ENCODE results near the gene FGF8.
A peak's percentile ranks its signal among the peaks of the same experiment; 100 is the strongest.

FGF8 gene

DNA sequence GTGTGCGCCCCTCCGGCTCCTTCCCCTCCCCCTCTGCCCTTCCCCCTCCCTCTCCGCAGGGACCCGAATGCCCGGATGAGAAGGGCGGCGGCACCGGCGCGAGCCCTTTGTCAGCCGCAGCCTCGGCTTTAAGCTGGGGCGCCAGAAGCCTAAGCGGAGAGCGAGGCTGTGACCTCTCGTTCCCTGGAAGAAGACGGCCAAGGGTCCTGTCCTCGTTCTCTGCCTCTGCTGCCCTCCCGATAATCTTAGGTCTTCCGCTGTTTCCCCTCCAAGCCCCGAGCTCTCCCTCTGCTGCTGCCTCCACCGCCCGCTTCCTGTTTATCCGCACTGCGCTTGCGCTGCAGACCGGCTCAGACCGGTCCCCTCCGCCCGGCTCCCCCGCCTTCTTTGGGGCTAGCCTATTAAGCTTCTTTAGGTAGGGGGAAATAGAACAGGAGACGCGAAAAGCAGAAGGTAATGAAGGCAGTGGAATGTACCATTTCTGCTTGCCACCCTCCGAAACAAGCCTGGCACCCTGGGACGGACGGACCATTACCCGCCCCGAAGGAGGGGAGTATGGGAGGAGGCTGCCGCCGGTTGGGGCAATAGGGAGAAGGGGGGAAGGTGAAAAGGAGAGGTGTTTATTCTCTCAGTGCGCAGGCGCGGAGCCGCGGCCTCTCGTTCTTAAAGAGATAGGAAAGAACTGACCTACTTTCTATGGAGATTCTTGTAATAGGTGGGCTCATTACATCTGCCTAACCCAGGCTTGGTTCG, 42.4 kb upstream of the FGF8 start, which contains the start of gene OGA:
OGA (minus strand) TSS at position 326 of the 753 bp plus-strand sequence. CDS start 422 bp downstream, outside the sequence.
- H3K36me3 ChIP-seq (ENCODE audit: control insufficient read depth in 1 of 2, insufficient read depth in 2 of 2, low read depth in 1 of 2, low read length in 2 of 2) = peaks cover 0 to under 1% of the 10 kb centered on the region in 2 experiments
- H3K18ac ChIP-seq (ENCODE audit: low read depth in 1 of 2, low read length in 2 of 2) = peak within 1 kb of the TSS; percentile 94 to 95
- peak within 1 kb of the TSS; percentile 97 for H2BK120ac ChIP-seq (ENCODE audit: low read depth, low read length)
- H2BK15ac ChIP-seq (ENCODE audit: low read depth, poor library complexity, severe bottlenecking) = peak within 1 kb of the TSS; percentile 62
- H3K4ac ChIP-seq (ENCODE audit: low read depth in 1 of 2, low read length in 2 of 2) = peak within 1 kb of the TSS; percentile 96 to 99
- peak within 1 kb of the TSS; percentile 1 to 46 for H3K23ac ChIP-seq (ENCODE audit: low read length in 2 of 2)
- DNase-seq = peak; percentile 100
- H3K14ac ChIP-seq (ENCODE audit: low read length in 2 of 2) = peak within 1 kb of the TSS; percentile 51 to 99
- H4K8ac ChIP-seq (ENCODE audit: low read length) = peak within 1 kb of the TSS; percentile 45
- peak within 1 kb of the TSS; percentile 89 for H4K91ac ChIP-seq (ENCODE audit: low read length)
- peak within 1 kb of the TSS; percentile 31 for H2AK5ac ChIP-seq (ENCODE audit: low read length, severe bottlenecking)
- H3K4me2 ChIP-seq (ENCODE audit: low read length, poor library complexity, severe bottlenecking) = peak within 1 kb of the TSS; percentile 84
- peaks cover 11% of the 10 kb centered on the region for H3K4me1 ChIP-seq (ENCODE audit: control insufficient read depth, insufficient read depth, low read depth, low read length)
- H2BK12ac ChIP-seq (ENCODE audit: low read length in 2 of 2) = peak within 1 kb of the TSS in 1 of 2 experiments; percentile 54
- peak within 1 kb of the TSS; percentile 100 for H3K9ac ChIP-seq (ENCODE audit: low read length)
- peak within 1 kb of the TSS; percentile 57 for H2BK5ac ChIP-seq (ENCODE audit: low read depth, low read length, poor library complexity, severe bottlenecking)
- peaks cover 9% of the 10 kb centered on the region for H3K79me1 ChIP-seq (replicated peaks; ENCODE audit: low read length, poor library complexity, severe bottlenecking)
- peak within 1 kb of the TSS; percentile 90 for H2AFZ ChIP-seq (ENCODE audit: low read depth, low read length)
- WGBS = under 1% methylated on average over 43 of the region's 47 CpGs
- H3K27ac ChIP-seq (ENCODE audit: low read length, poor library complexity, severe bottlenecking) = peak within 1 kb of the TSS; percentile 95
- H3K4me3 ChIP-seq (ENCODE audit: insufficient read depth in 1 of 2, low read depth in 1 of 2, low read length in 2 of 2) = peak within 1 kb of the TSS; percentile 93 to 96
- no peaks in the 10 kb centered on the region for H3K9me3 ChIP-seq (ENCODE audit: control insufficient read depth, low read length)
- H3K27me3 ChIP-seq (ENCODE audit: control insufficient read depth in 1 of 2, insufficient read depth in 1 of 2, low read length in 2 of 2) = no peaks in the 10 kb centered on the region

DNA sequence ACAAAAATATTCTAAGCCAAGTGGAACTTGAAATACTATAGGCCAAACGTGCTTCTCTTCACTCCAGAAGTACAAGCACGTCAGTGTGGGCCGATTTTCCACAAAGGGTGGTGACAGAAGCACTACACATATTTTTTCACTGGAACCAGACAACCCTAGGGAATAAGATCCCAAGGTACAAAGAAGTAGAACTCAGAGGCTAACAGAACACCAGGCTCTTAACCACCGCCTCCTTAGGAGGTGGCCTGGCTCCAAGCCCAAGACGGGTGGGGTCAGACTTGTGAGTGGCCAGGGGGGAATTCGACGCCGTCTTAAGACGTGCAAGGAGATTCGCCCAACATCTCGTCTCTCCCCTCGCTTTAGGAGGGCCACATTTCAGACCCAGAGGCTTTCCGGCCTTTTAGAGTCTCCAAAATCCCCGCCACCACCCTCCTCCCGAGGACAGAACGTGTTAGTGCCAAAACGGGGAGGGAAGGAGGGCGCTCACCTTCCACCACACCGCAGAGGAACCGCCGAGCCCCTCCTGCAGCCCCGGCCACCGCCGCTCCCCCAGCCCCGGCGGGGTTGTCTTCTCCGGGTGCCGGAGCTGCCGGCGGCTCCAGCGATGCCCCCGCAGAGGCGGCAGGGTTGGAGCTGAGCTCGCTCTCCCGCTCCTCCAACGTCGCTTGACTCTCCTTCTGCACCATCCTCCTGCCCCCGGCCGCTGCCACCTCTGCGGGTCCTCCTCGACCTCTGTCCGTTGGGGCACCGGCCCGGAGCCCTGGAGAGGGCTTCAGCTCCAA, 41.6 kb upstream of the FGF8 start:
- under 1% methylated on average over 43 of the region's 44 CpGs for WGBS
- peak overlapping the region; percentile 31 for H2AK5ac ChIP-seq (ENCODE audit: low read length, severe bottlenecking)
- H3K9me3 ChIP-seq (ENCODE audit: control insufficient read depth, low read length) = no peaks in the 10 kb centered on the region
- peak overlapping the region; percentile 45 for H4K8ac ChIP-seq (ENCODE audit: low read length)
- peak overlapping the region; percentile 100 for H3K9ac ChIP-seq (ENCODE audit: low read length)
- H3K23ac ChIP-seq (ENCODE audit: low read length in 2 of 2) = peak overlapping the region; percentile 1 to 46
- peak overlapping the region; percentile 84 for H3K4me2 ChIP-seq (ENCODE audit: low read length, poor library complexity, severe bottlenecking)
- H3K14ac ChIP-seq (ENCODE audit: low read length in 2 of 2) = peak overlapping the region; percentile 63 to 78
- H3K27ac ChIP-seq (ENCODE audit: low read length, poor library complexity, severe bottlenecking) = peak overlapping the region; percentile 95
- no peaks in the 10 kb centered on the region for H3K27me3 ChIP-seq (ENCODE audit: control insufficient read depth in 1 of 2, insufficient read depth in 1 of 2, low read length in 2 of 2)
- H3K18ac ChIP-seq (ENCODE audit: low read depth in 1 of 2, low read length in 2 of 2) = peak overlapping the region; percentile 94 to 95
- peaks cover 9% of the 10 kb centered on the region for H3K79me1 ChIP-seq (replicated peaks; ENCODE audit: low read length, poor library complexity, severe bottlenecking)
- peak overlapping the region; percentile 97 for H2BK120ac ChIP-seq (ENCODE audit: low read depth, low read length)
- H3K4me1 ChIP-seq (ENCODE audit: control insufficient read depth, insufficient read depth, low read depth, low read length) = peaks cover 11% of the 10 kb centered on the region
- H2BK15ac ChIP-seq (ENCODE audit: low read depth, poor library complexity, severe bottlenecking) = peak overlapping the region; percentile 62
- H3K4me3 ChIP-seq (ENCODE audit: insufficient read depth in 1 of 2, low read depth in 1 of 2, low read length in 2 of 2) = peak overlapping the region; percentile 93 to 96
- H3K36me3 ChIP-seq (ENCODE audit: control insufficient read depth in 1 of 2, insufficient read depth in 2 of 2, low read depth in 1 of 2, low read length in 2 of 2) = peaks cover 2 to 8% of the 10 kb centered on the region in 2 experiments
- H2AFZ ChIP-seq (ENCODE audit: low read depth, low read length) = no peak overlapping the region
- DNase-seq = peak; percentile 91
- H2BK5ac ChIP-seq (ENCODE audit: low read depth, low read length, poor library complexity, severe bottlenecking) = peak overlapping the region; percentile 57
- peak overlapping the region; percentile 96 to 99 for H3K4ac ChIP-seq (ENCODE audit: low read depth in 1 of 2, low read length in 2 of 2)
- no peak overlapping the region for H2BK12ac ChIP-seq (ENCODE audit: low read length in 2 of 2)
- peak overlapping the region; percentile 89 for H4K91ac ChIP-seq (ENCODE audit: low read length)

DNA sequence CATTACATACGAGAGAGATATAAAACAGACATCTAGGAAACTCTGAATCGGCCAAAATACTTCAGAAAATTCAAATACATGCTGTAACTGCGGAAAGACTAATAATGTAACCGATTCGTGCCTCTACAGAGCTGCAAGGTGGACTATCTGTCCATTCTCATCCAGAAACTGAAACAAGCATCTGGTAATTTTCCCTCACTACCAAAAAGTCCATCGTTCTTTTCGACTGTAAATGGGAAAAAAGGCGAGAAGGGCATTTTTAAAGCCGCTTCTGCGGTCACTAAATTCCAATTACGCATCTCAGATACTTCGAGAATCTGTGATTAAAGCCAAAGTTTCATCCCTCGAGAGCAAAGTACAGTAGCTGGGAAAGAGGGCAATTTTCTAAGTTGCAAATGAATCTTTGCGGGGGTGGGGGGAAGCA, 41.0 kb upstream of the FGF8 start:
- 2% methylated on average over 11 of the region's 14 CpGs for WGBS
- Histone ChIP-seq H3K36me3 (ENCODE audit: control insufficient read depth in 1 of 2, insufficient read depth in 2 of 2, low read depth in 1 of 2, low read length in 2 of 2) (peaks cover 6 to 14% of the 10 kb centered on the region in 2 experiments), H2AK5ac (ENCODE audit: low read length, severe bottlenecking) (no peak overlapping the region), H3K9ac (ENCODE audit: low read length) (peak overlapping the region; percentile 100), H3K14ac (ENCODE audit: low read length in 2 of 2) (peak overlapping the region in 1 of 2 experiments; percentile 63), H3K27me3 (ENCODE audit: control insufficient read depth in 1 of 2, insufficient read depth in 1 of 2, low read length in 2 of 2) (no peaks in the 10 kb centered on the region), H3K79me1 (replicated peaks; ENCODE audit: low read length, poor library complexity, severe bottlenecking) (peaks cover 9% of the 10 kb centered on the region), H3K27ac (ENCODE audit: low read length, poor library complexity, severe bottlenecking) (peak overlapping the region; percentile 56), H2BK5ac (ENCODE audit: low read depth, low read length, poor library complexity, severe bottlenecking) (no peak overlapping the region), H3K4me3 (ENCODE audit: insufficient read depth in 1 of 2, low read depth in 1 of 2, low read length in 2 of 2) (peak overlapping the region; percentile 14 to 96), H2BK120ac (ENCODE audit: low read depth, low read length) (no peak overlapping the region), H4K8ac (ENCODE audit: low read length) (no peak overlapping the region), H3K9me3 (ENCODE audit: control insufficient read depth, low read length) (no peaks in the 10 kb centered on the region), H3K4ac (ENCODE audit: low read depth in 1 of 2, low read length in 2 of 2) (no peak overlapping the region), H3K23ac (ENCODE audit: low read length in 2 of 2) (no peak overlapping the region), H4K91ac (ENCODE audit: low read length) (no peak overlapping the region), H2BK15ac (ENCODE audit: low read depth, poor library complexity, severe bottlenecking) (no peak overlapping the region), H2BK12ac (ENCODE audit: low read length in 2 of 2) (no peak overlapping the region), H2AFZ (ENCODE audit: low read depth, low read length) (no peak overlapping the region), H3K4me2 (ENCODE audit: low read length, poor library complexity, severe bottlenecking) (peak overlapping the region; percentile 84), H3K4me1 (ENCODE audit: control insufficient read depth, insufficient read depth, low read depth, low read length) (peaks cover 13% of the 10 kb centered on the region), H3K18ac (ENCODE audit: low read depth in 1 of 2, low read length in 2 of 2) (no peak overlapping the region)
- DNase-seq = peak; percentile 15

DNA sequence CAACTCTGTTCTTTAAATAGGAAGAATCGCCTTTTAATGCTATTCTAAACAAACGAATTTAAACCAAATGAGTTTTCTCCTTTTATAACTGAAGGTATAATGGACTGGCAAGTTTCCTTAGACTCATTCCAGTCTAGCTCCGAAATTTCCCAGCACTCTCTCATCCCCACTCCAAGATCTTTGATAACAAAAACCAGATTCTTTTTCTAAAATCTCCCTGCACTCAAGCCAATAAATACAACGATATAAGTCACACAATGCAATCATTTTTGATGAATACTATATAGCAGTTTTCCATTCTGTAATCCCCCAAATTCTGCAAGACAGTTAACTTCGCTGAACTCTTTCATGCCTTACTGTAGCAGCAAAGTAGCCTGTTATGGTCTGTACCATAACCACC, 40.5 kb upstream of the FGF8 start:
- H2AK5ac ChIP-seq (ENCODE audit: low read length, severe bottlenecking) = no peak overlapping the region
- H2BK12ac ChIP-seq (ENCODE audit: low read length in 2 of 2) = no peak overlapping the region
- H4K91ac ChIP-seq (ENCODE audit: low read length) = no peak overlapping the region
- H3K23ac ChIP-seq (ENCODE audit: low read length in 2 of 2) = no peak overlapping the region
- no peak overlapping the region for H3K14ac ChIP-seq (ENCODE audit: low read length in 2 of 2)
- H3K27me3 ChIP-seq (ENCODE audit: control insufficient read depth in 1 of 2, insufficient read depth in 1 of 2, low read length in 2 of 2) = no peaks in the 10 kb centered on the region
- no peak overlapping the region for H2BK15ac ChIP-seq (ENCODE audit: low read depth, poor library complexity, severe bottlenecking)
- no peak for DNase-seq
- H2AFZ ChIP-seq (ENCODE audit: low read depth, low read length) = no peak overlapping the region
- H3K4me2 ChIP-seq (ENCODE audit: low read length, poor library complexity, severe bottlenecking) = peak overlapping the region; percentile 84
- no peak overlapping the region for H3K18ac ChIP-seq (ENCODE audit: low read depth in 1 of 2, low read length in 2 of 2)
- H3K4ac ChIP-seq (ENCODE audit: low read depth in 1 of 2, low read length in 2 of 2) = no peak overlapping the region
- peaks cover 9% of the 10 kb centered on the region for H3K79me1 ChIP-seq (replicated peaks; ENCODE audit: low read length, poor library complexity, severe bottlenecking)
- H3K4me3 ChIP-seq (ENCODE audit: insufficient read depth in 1 of 2, low read depth in 1 of 2, low read length in 2 of 2) = peak overlapping the region; percentile 64 to 96
- WGBS = 7% methylated on average over 4 of the region's 5 CpGs
- H3K9ac ChIP-seq (ENCODE audit: low read length) = peak overlapping the region; percentile 100
- no peak overlapping the region for H3K27ac ChIP-seq (ENCODE audit: low read length, poor library complexity, severe bottlenecking)
- H4K8ac ChIP-seq (ENCODE audit: low read length) = no peak overlapping the region
- peaks cover 7 to 20% of the 10 kb centered on the region in 2 experiments for H3K36me3 ChIP-seq (ENCODE audit: control insufficient read depth in 1 of 2, insufficient read depth in 2 of 2, low read depth in 1 of 2, low read length in 2 of 2)
- peaks cover 13% of the 10 kb centered on the region for H3K4me1 ChIP-seq (ENCODE audit: control insufficient read depth, insufficient read depth, low read depth, low read length)
- no peak overlapping the region for H2BK5ac ChIP-seq (ENCODE audit: low read depth, low read length, poor library complexity, severe bottlenecking)
- no peak overlapping the region for H2BK120ac ChIP-seq (ENCODE audit: low read depth, low read length)
- no peaks in the 10 kb centered on the region for H3K9me3 ChIP-seq (ENCODE audit: control insufficient read depth, low read length)
